HCT116 (cell line): ENCODE results near the gene PLB1. TPM values are rescaled to one million over a fixed set of nuclear protein-coding genes. Genes with fewer than 3 reads are reported as not detected.

Experiments
- ATAC-seq: fragments of 200-7000 bp; cut with Tn5 transposase; 2 replicates; pipeline ENCODE4 v1.9.1; 2020; ENCODE audit warnings: mild to moderate bottlenecking, moderate library complexity
- BruUV-seq: library from RNA; stranded (reverse); fragments of 400-500 nt; replicated peaks from 2 replicates; lab custom pipeline; 2021; lab: Mats Ljungman, UMichigan
- CTCF ChIA-PET: fragments of 300-600 bp; sonication (Branson Sonifier 250); formaldehyde crosslinking; loops from one replicate; lab custom pipeline; 2021; ENCODE audit warnings: antibody characterized with exemption; lab: Charles Lee
- POLR2A ChIA-PET: fragments of 300-600, 350-600 bp; sonication (Branson Sonifier 250); formaldehyde crosslinking; loops from one replicate; lab custom pipeline; 2021; ENCODE audit warnings: antibody characterized with exemption; lab: Charles Lee
- RAD21 ChIA-PET, 2 experiments: fragments of 300-600 bp; sonication (Branson Sonifier 250); formaldehyde crosslinking; loops; one replicate each; lab custom pipeline; 2023; ENCODE audit warnings: low total read pairs in 2 of 2; ENCODE audit not compliant: uncharacterized antibody in 2 of 2, unreplicated experiment in 2 of 2, low non-redundant PET in 1 of 2; lab: Charles Lee
- DNase-seq: peaks from one replicate; pipeline ENCODE4 v3.0.0-alpha.2; 2010; ENCODE audit warnings: low read depth, low spot score
- H2AFZ ChIP-seq: fragments of 200-600 bp; shearing (Covaris generic), sonication (generic); 2 replicates; pipeline ENCODE4 v1.6.1; 2017; ENCODE audit warnings: low read depth, mixed run types, mixed read lengths, antibody characterized with exemption, low read length; ENCODE audit not compliant: poor library complexity, severe bottlenecking
- H3K27ac ChIP-seq: 2 replicates; pipeline ENCODE4 v1.5.1; 2012; ENCODE audit warnings: low read depth, low read length
- H3K27me3 ChIP-seq: fragments of 200-600 bp; sonication (generic); 2 replicates; pipeline ENCODE4 v1.6.1; 2016; ENCODE audit warnings: mixed run types, low read length, mixed read lengths; ENCODE audit not compliant: insufficient read depth
- H3K36me3 ChIP-seq, 2 experiments: fragments of 200-500 bp in 1 of 2; fragments of 200-600 bp in 1 of 2; sonication (Bioruptor generic) in 1 of 2; sonication (generic) in 1 of 2; 2 replicates each; pipeline versions ENCODE4 v1.5.1 to v1.6.1; 2014 to 2016; ENCODE audit warnings: low read length in 2 of 2, inconsistent platforms in 1 of 2, mixed read lengths in 1 of 2, mixed run types in 1 of 2; ENCODE audit not compliant: insufficient read depth in 2 of 2, control insufficient read depth in 1 of 2
- H3K4me1 ChIP-seq, 2 experiments: fragments of 200-600 bp in 1 of 2; sonication (generic) in 1 of 2; 2 replicates each; pipeline versions ENCODE4 v1.5.1 to v1.6.1; 2012 to 2017; ENCODE audit warnings: low read length in 2 of 2, inconsistent platforms in 1 of 2, mild to moderate bottlenecking in 1 of 2, mixed read lengths in 1 of 2, mixed run types in 1 of 2, moderate library complexity in 1 of 2; ENCODE audit not compliant: insufficient read depth in 2 of 2, control insufficient read depth in 1 of 2
- H3K4me2 ChIP-seq: fragments of 200-600 bp; sonication (generic); 2 replicates; pipeline ENCODE4 v1.6.1; 2017; ENCODE audit warnings: mixed run types, low read length, mixed read lengths
- H3K4me3 ChIP-seq, 2 experiments: fragments of 200-600 bp in 1 of 2; sonication (generic) in 1 of 2; replicated peaks in 1 of 2; 2 replicates each; pipeline ENCODE4 v1.5.1; 2011 to 2016; ENCODE audit warnings: low read length in 2 of 2, control low read depth in 1 of 2, low read depth in 1 of 2, mild to moderate bottlenecking in 1 of 2, mixed read lengths in 1 of 2, mixed run types in 1 of 2
- H3K79me2 ChIP-seq: fragments of 200-600 bp; sonication (generic); 2 replicates; pipeline ENCODE4 v1.6.1; 2017; ENCODE audit warnings: mild to moderate bottlenecking, mixed run types, low read length, moderate library complexity, mixed read lengths; ENCODE audit not compliant: insufficient read depth
- H3K9ac ChIP-seq: fragments of 200-600 bp; sonication (generic); 2 replicates; pipeline ENCODE4 v1.6.1; 2016; ENCODE audit warnings: low read length, mixed read lengths
- H3K9me2 ChIP-seq: fragments of 200-600 bp; sonication (generic), shearing (Covaris generic); 2 replicates; pipeline ENCODE4 v1.6.1; 2017; ENCODE audit warnings: mixed run types, mild to moderate bottlenecking, moderate library complexity; ENCODE audit not compliant: insufficient read depth
- H3K9me3 ChIP-seq, 2 experiments: fragments of 200-500 bp in 1 of 2; fragments of 200-600 bp in 1 of 2; sonication (Bioruptor generic) in 1 of 2; sonication (generic) in 1 of 2; 2 replicates each; pipeline ENCODE4 v1.6.1; 2014 to 2017; ENCODE audit warnings: low read length in 2 of 2, mixed read lengths in 2 of 2, inconsistent platforms in 1 of 2, low read depth in 1 of 2, mild to moderate bottlenecking in 1 of 2, mixed run types in 1 of 2, moderate library complexity in 1 of 2; ENCODE audit not compliant: control insufficient read depth in 1 of 2, insufficient read depth in 1 of 2
- H4K20me1 ChIP-seq: fragments of 200-600 bp; sonication (generic), shearing (Covaris generic); 2 replicates; pipeline ENCODE4 v1.6.1; 2017; ENCODE audit warnings: mixed run types, mild to moderate bottlenecking, moderate library complexity; ENCODE audit not compliant: insufficient read depth
- ATF3 ChIP-seq: IDR thresholded peaks from 2 replicates; pipeline ENCODE4 v1.6.1; 2012
- CEBPB ChIP-seq: IDR thresholded peaks from 2 replicates; pipeline ENCODE4 v1.6.1; 2012; ENCODE audit warnings: low read depth
- CTCF ChIP-seq, 3 experiments: fragments of 200-600 bp in 1 of 3; sonication (generic) in 1 of 3; IDR thresholded peaks in 2 of 3; conservative IDR thresholded peaks in 1 of 3; 2 replicates each; pipeline ENCODE4 v1.5.1; 2012 to 2017; ENCODE audit warnings: low read depth in 2 of 3, low read length in 2 of 3, antibody characterized with exemption in 1 of 3, borderline replicate concordance in 1 of 3, control low read depth in 1 of 3, mild to moderate bottlenecking in 1 of 3, mixed read lengths in 1 of 3, mixed run types in 1 of 3, moderate library complexity in 1 of 3; ENCODE audit not compliant: insufficient read depth in 1 of 3
- EGR1 ChIP-seq: IDR thresholded peaks from 2 replicates; pipeline ENCODE4 v1.6.1; 2012; ENCODE audit warnings: low read depth
- ELF1 ChIP-seq: IDR thresholded peaks from 2 replicates; pipeline ENCODE4 v1.6.1; 2012; ENCODE audit warnings: low read depth, borderline replicate concordance
- POLR2A ChIP-seq: IDR thresholded peaks from 2 replicates; pipeline ENCODE4 v1.7.0; 2011; ENCODE audit warnings: borderline replicate concordance; ENCODE audit not compliant: insufficient read depth, insufficient read length; ENCODE audit errors: extremely low read depth
- REST ChIP-seq: IDR thresholded peaks from 2 replicates; pipeline ENCODE4 v1.6.1; 2012; ENCODE audit warnings: low read depth
- SP1 ChIP-seq: IDR thresholded peaks from 2 replicates; pipeline ENCODE4 v1.6.1; 2012; ENCODE audit warnings: low read depth
- YY1 ChIP-seq: IDR thresholded peaks from 2 replicates; pipeline ENCODE4 v1.6.1; 2011; ENCODE audit warnings: low read length, low read depth, moderate library complexity, mild to moderate bottlenecking; ENCODE audit not compliant: insufficient replicate concordance; ENCODE audit errors: extremely low read depth
- intact Hi-C: fragments of 100-400 bp; cut with micrococcal nuclease; formaldehyde crosslinking; loops from 2 replicates; pipeline ENCODE4 v1.10.0; 2022
- total RNA-seq: library from RNA; stranded (reverse); gene quantifications from one replicate; pipeline ENCODE4 v1.2.1, GENCODE V29; 2021; ENCODE audit not compliant: unreplicated experiment

The PLB1 gene
- total RNA-seq, 1 experiment from 2014 or later, result 0.49 TPM

- H3K36me3 ChIP-seq, result no peaks in the 10 kb centered on the region
- TF ChIP-seq CTCF (IDR thresholded peaks at IDR 0.05 in 2 of 3, conservative IDR thresholded peaks at IDR 0.05 in 1 of 3; ENCODE audit: borderline replicate concordance in 1 of 3, insufficient read depth in 1 of 3, low read depth in 2 of 3, low read length in 2 of 3) (no peak), ATF3 (no peak), POLR2A (no peak), REST (no peak), EGR1 (no peak), YY1 (no peak), SP1 (no peak), ELF1 (no peak), CEBPB (no peak)
- ChIA-PET CTCF (no interaction called here), RAD21 (no interaction called here), POLR2A (no interaction called here)
- DNase-seq (no peak), ATAC-seq (no peak)
- H4K20me1 ChIP-seq, result no peaks in the 10 kb centered on the region
- no TSS peak for BruUV-seq
- H3K4me1 ChIP-seq, result peaks cover 17 to 27% of the 10 kb centered on the region in 2 experiments
- no peaks in the 10 kb centered on the region for H3K9me2 ChIP-seq
- peak overlapping the region; percentile 85 for H2AFZ ChIP-seq
- H3K9me3 ChIP-seq, result no peaks in the 10 kb centered on the region
- no peaks in the 10 kb centered on the region for H3K79me2 ChIP-seq
- peak overlapping the region; percentile 75 for H3K4me2 ChIP-seq
- H3K4me3 ChIP-seq, result no peak overlapping the region
- peak overlapping the region; percentile 40 for H3K9ac ChIP-seq
- H3K27ac ChIP-seq, result peak overlapping the region; percentile 47; the same call in 1 of the 2 replicates
- intact Hi-C loops, result no loop called here
- H3K27me3 ChIP-seq, result no peaks in the 10 kb centered on the region
Observed at GRCh38 chr2:28648671-28649395, 153.0 kb downstream of the PLB1 start.
